Dermis blood vessel endothelial cell (primary cell): Measurements from ENCODE around the gene TOX3. TPM values are rescaled to one million over a fixed set of nuclear protein-coding genes. Genes with fewer than 3 reads are reported as not detected.

Experiments
- DNase-seq: peaks from one replicate; pipeline ENCODE4 v3.0.0; 2010
- total RNA-seq: library from RNA; depleted of rRNA; stranded (reverse); fragments of >200 nt; gene quantifications from 2 replicates; pipeline ENCODE4 v1.2.3, GENCODE V29; 2014

Gene TOX3
- under 0.01 TPM in 1 of 2 replicates, not detected in the other for total RNA-seq

GRCh38 chr16:52547004-52547833 is at the start of gene TOX3:
TOX3 (minus strand) TSS chr16:52547143; CDS start chr16:52546723, 420 bp downstream.
- DNase-seq = no peak

- DNase-seq = no peak
Observed at GRCh38 chr16:52592778-52593177, 45.8 kb upstream of the TOX3 start.

GRCh38 chr16:52591934-52592592 is 45.1 kb upstream of the TOX3 start:
- no peak for DNase-seq

- DNase-seq = no peak
Observed at GRCh38 chr16:52591471-52591870, 44.5 kb upstream of the TOX3 start.

- no peak for DNase-seq
Observed at GRCh38 chr16:52586159-52586558, 39.2 kb upstream of the TOX3 start.

GRCh38 chr16:52584354-52585320 is 37.7 kb upstream of the TOX3 start:
- no peak for DNase-seq

- no peak for DNase-seq
Observed at GRCh38 chr16:52581530-52581929, 34.6 kb upstream of the TOX3 start.

- no peak for DNase-seq
Observed at GRCh38 chr16:52580488-52580887, 33.5 kb upstream of the TOX3 start.

GRCh38 chr16:52578829-52579498 is 32.0 kb upstream of the TOX3 start:
- no peak for DNase-seq

GRCh38 chr16:52578007-52578828 is 31.3 kb upstream of the TOX3 start:
- no peak for DNase-seq

- DNase-seq = no peak
Observed at GRCh38 chr16:52577130-52577706, 30.3 kb upstream of the TOX3 start.

GRCh38 chr16:52573365-52574299 is 26.7 kb upstream of the TOX3 start:
- DNase-seq = no peak

GRCh38 chr16:52572656-52573055 is 25.7 kb upstream of the TOX3 start:
- no peak for DNase-seq

GRCh38 chr16:52570495-52571091 is 23.6 kb upstream of the TOX3 start:
- DNase-seq = no peak

GRCh38 chr16:52569701-52570100 is 22.8 kb upstream of the TOX3 start:
- DNase-seq = no peak

- no peak for DNase-seq
Observed at GRCh38 chr16:52568983-52569690, 22.2 kb upstream of the TOX3 start.

- DNase-seq = no peak
Observed at GRCh38 chr16:52568495-52568894, 21.6 kb upstream of the TOX3 start.

GRCh38 chr16:52567193-52567592 is 20.2 kb upstream of the TOX3 start:
- DNase-seq = no peak
